Measurements from ENCODE around the gene RASGRF2.

DNA sequence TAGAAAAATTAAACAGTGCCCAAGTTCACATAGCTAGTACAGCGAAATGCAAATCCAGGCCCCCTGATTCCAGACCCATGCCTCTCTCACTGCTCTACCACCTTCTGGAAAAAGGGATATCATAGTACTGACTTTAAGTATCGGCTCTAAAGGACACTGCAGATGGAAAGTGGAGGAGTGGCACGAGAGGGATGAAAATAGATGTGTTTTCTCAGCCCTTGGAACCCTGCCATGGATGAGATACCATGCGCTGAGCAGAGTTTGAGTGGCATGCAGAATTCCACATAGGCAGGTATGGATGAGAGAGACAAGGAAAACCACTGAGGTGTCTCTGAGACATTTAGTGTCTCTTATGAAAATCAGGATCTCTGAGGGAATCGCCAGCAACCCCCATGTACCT is 291.8 kb downstream of the RASGRF2 start:
- TF ChIP-seq, protein P1, sequence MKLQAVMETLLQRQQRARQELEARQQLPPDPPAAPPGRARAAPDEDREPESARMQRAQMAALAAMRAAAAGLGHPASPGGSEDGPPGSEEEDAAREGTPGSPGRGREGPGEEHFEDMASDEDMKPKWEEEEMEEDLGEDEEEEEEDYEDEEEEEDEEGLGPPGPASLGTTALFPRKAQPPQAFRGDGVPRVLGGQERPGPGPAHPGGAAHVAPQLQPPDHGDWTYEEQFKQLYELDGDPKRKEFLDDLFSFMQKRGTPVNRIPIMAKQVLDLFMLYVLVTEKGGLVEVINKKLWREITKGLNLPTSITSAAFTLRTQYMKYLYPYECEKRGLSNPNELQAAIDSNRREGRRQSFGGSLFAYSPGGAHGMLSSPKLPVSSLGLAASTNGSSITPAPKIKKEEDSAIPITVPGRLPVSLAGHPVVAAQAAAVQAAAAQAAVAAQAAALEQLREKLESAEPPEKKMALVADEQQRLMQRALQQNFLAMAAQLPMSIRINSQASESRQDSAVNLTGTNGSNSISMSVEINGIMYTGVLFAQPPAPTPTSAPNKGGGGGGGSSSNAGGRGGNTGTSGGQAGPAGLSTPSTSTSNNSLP (IDR thresholded peaks at IDR 0.05; ENCODE audit: borderline replicate concordance, low read depth, low read length), result no peak
- TF ChIP-seq, protein P2, sequence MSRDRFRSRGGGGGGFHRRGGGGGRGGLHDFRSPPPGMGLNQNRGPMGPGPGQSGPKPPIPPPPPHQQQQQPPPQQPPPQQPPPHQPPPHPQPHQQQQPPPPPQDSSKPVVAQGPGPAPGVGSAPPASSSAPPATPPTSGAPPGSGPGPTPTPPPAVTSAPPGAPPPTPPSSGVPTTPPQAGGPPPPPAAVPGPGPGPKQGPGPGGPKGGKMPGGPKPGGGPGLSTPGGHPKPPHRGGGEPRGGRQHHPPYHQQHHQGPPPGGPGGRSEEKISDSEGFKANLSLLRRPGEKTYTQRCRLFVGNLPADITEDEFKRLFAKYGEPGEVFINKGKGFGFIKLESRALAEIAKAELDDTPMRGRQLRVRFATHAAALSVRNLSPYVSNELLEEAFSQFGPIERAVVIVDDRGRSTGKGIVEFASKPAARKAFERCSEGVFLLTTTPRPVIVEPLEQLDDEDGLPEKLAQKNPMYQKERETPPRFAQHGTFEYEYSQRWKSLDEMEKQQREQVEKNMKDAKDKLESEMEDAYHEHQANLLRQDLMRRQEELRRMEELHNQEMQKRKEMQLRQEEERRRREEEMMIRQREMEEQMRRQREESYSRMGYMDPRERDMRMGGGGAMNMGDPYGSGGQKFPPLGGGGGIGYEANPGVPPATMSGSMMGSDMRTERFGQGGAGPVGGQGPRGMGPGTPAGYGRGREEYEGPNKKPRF (IDR thresholded peaks at IDR 0.05; ENCODE audit: low read depth, low read length), result no peak
- TF ChIP-seq CBX3 (IDR thresholded peaks at IDR 0.05; ENCODE audit: borderline replicate concordance in 1 of 2, low read length in 2 of 2), result no peak
- no peak for TF ChIP-seq MEF2D (tag; conservative IDR thresholded peaks at IDR 0.05; ENCODE audit: low read depth)
- TF ChIP-seq MTA3 (IDR thresholded peaks at IDR 0.05; ENCODE audit: borderline replicate concordance), result no peak
- no peak for TF ChIP-seq NUFIP1 (IDR thresholded peaks at IDR 0.05; ENCODE audit: partially characterized antibody)

Measured in K562 (cell line).